HTERT RPE-1 (cell line): Measurements from ENCODE around the gene SULT4A1.

ENCODE experiments used
- in situ Hi-C: fragments of 300-500 bp; cut with MboI; formaldehyde crosslinking; loops from 4 replicates; pipeline ENCODE4 v1.14.3; 2020; ENCODE audit warnings: low sequenced_read_pairs

Gene SULT4A1

DNA sequence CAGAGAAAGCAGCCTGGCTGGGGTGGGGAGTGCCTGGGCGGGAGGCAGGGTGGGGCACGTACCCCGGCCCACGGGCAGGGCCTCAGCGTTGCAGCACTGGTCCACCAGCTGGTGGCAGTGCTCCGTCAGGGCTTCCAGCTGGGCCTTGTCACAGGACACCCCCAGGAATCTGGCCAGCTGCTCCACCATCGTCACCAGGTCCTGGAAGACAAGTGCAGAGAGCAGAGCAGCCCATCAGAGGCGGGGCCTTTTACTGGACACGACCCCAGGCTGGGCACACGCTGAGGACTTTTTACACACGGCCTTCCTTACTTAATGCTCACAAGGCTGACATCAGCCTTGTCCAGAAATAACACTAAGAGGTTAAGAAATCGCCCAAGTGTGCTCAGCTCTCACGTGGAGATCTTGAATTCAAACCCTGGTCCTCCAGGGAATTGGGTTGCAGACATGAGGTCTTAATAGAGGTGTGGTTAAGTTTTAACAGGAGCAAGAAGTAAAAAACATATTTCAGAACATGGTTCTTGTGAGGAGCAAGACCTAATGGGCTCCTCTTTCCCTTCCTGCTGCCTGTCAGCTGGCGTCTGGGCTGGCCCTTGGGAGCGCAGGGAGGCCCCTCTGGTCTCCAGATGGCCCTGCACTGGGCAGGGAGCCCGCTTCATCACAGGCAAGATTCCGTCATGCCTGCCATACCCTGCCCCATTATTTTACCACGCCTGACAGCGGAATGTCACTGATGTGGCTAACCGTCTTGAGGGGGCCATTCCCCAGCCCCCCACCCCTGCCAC lies 33.1 kb downstream of the SULT4A1 start:
- in situ Hi-C loops: no loop called here

GRCh38 chr22:43828725-43828997 lies 33.7 kb downstream of the SULT4A1 start:
- in situ Hi-C loops: no loop called here

- in situ Hi-C loops: no loop called here
Observed at GRCh38 chr22:43827926-43828724, 34.2 kb downstream of the SULT4A1 start.

- in situ Hi-C loops: no loop called here
Observed at GRCh38 chr22:43827003-43827735, 35.1 kb downstream of the SULT4A1 start.

DNA sequence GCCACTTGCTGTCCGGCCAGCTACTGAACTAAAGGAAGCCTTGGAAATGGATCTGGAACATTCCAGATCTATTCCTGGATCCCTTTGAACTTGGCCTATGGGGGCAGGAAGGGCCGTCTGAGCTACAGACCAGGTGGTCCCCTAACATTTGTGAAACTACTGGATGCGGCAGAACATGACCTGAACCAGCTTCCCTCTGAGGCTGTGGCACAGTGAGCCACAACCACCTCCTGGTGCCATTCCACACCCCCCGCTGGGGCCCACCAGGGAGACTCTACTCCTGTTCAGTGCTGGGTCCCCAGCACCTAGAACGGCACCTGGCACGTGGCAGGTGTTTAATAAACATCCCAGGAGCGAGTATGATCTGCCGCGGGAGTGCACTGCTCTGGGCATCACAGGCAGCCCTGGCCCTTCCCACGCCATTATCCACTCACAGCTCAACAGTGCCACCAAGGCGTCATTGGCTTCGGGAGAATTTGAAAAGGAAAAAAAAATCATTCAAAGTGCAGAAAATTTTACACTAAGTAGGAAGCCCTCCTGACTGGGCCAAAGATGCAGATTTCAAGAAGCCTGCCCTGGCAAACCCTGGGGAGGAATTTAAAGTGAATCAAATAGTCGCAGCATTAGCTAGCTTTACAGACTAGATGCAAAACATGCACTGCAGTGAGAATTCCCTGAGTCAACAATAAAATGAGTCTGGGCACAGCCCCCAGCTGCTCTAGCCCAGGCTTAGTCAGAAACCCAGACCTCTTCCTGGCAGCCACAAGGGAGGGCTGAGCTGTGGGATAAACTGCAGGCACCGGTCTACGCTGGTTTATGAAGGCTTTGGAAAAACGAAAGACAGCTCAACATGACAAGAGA lies 35.9 kb downstream of the SULT4A1 start:
- in situ Hi-C loops: no loop called here

GRCh38 chr22:43825651-43826050 lies 36.7 kb downstream of the SULT4A1 start:
- in situ Hi-C loops: no loop called here

GRCh38 chr22:43824724-43825420 lies 37.4 kb downstream of the SULT4A1 start:
- in situ Hi-C loops: no loop called here

DNA sequence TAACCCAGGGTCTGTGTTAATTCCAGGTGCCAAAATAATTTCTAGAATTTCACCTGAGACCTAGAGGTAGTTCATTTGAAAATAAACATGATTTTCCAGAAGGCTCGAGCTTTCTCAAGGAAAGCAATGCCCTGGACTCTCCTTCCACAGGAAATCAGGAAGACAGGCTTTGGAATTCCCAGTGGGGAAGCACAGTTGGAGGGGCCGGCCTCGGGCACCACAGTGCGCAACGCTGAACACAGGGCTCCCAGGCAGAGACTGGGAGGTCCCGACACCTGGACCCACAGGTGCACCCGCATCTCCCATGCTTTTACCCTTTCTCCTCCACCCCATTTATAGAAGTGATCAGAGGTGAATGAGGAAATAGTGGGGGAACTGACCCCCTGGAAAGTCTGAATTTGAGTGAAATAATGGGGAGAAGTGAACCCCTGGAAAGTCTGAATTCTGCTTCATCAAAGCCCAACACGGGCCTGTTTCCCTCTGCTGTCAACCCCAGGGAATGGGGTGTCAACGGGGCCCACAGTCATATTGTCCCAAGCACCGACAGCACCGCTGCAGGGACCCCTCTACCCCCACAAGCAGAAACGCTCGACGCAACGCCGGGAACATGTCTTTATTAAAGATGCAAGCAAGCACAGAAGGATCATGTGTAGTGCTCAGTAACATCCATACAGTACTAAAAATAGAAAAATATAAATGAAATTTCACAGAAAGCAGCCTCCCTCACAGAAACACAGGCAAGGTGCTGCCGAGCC lies 38.2 kb downstream of the SULT4A1 start:
- in situ Hi-C loops: no loop called here

- in situ Hi-C loops: no loop called here
Observed at GRCh38 chr22:43823353-43823908, 38.9 kb downstream of the SULT4A1 start.

GRCh38 chr22:43821606-43822425 lies 40.5 kb downstream of the SULT4A1 start:
- in situ Hi-C loops: no loop called here

DNA sequence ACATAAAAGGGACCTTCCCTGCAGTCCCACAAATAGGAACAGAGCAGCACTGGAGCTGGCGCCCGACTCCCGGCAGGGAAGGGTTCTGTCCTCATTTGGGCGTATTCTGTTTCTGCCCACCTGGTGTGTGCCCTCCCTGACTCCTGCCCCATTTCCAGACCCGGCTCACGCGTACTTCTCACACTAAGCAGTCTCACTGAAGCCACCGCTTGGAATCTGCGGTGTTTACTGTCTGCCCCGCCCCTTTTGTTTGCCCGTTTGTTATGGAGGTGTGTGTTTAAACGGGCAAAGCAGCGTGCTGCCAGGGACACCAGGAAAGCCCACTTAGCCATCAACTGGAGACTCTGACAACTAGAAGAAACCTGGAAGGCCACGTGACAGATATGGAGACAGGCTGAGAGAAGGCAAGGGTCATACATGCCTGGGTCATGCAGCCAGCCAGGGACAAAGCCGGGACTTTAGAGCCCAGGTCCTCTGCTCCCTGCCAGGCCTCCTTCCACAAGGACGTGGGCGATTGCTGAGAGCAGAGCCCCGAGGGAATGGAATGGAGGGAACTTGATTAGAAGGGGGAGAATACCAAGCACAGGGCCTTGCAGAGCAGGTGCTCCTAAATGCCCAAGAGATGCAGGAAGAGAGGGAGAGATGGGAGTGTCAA lies 41.5 kb downstream of the SULT4A1 start:
- in situ Hi-C loops: no loop called here

- in situ Hi-C loops: no loop called here
Observed at GRCh38 chr22:43819931-43820640, 42.2 kb downstream of the SULT4A1 start.

DNA sequence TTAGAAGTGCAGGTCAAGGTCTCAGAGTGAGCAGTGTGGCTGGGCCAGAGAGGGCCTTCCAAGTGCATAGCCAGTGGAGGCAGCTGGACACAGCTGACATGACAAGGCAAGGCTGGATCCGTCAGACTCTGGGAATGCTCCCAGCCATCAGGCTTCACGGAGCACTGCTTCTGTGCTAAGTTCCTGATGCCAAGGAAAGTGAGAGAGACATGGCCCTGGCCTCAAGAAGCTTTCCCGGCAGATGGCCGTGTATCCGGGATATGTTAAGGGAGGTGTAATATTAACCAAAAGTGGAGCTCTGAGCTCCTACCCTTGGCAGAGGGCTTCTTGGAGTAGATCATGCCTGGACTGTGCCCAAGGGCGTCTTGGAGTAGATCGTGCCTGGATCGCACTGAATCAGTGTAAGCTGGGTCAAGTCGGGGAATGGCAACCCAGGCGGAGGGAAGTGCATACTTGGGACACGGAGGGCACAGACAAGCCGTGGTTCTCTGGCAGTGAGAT lies 42.8 kb downstream of the SULT4A1 start:
- in situ Hi-C loops: no loop called here

DNA sequence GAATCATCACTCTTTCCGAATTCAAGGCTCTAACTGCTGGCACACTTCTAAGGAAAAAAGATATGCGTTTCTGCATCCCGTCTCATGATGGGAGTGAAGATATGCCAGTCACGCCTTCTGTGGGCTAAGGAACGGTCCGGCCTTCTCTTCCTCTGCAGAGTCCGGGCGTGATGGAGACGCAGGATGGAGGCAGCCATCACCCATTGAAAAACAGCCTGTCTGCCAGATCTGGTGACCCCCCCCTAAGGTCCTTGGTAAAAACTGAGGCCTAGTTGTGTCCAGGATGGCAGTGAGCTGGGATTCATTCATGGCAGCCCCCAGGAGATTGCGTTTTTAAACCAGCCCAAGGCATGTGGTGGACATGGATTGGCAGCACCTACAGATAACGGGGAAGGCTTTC lies 43.3 kb downstream of the SULT4A1 start:
- in situ Hi-C loops: no loop called here

- in situ Hi-C loops: no loop called here
Observed at GRCh38 chr22:43817402-43817801, 44.9 kb downstream of the SULT4A1 start.

DNA sequence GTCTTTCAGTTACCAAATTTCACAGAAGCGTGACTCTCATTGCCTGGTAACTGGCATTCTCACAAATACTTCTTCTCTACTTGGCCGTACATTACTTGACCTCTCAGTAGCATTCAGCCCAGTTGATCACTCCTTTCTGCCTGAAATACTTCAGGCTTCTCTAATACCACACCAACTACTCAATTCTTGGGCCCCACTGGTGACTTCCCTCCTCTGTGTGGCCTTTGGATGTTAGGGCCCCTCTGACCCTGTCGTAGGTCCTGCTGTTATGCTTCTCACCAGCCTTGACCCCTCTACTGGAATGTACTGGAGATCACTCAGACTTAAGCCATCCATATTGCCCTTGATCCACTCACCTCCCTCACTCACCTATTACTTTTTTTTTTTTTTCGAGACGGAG lies 48.0 kb downstream of the SULT4A1 start:
- in situ Hi-C loops: no loop called here

- in situ Hi-C loops: no loop called here
Observed at GRCh38 chr22:43812890-43813289, 49.4 kb downstream of the SULT4A1 start.
